Endothelial cell of umbilical vein (primary cell): ENCODE measurements around the gene PPP4C. TPM values are rescaled to one million over a fixed set of nuclear protein-coding genes. Genes with fewer than 3 reads are reported as not detected.

Experiments
- BruUV-seq: library from RNA; stranded (reverse); fragments of 400-500 nt; replicated peaks from 2 replicates; lab custom pipeline; 2021; lab: Mats Ljungman, UMichigan
- CTCF ChIA-PET: fragments of 300-600, 350-600 bp; sonication (Branson Sonifier 250); formaldehyde crosslinking; loops from one replicate; lab custom pipeline; 2021; ENCODE audit warnings: antibody characterized with exemption, inconsistent platforms; lab: Charles Lee
- POLR2A ChIA-PET: fragments of 300-600, 350-600 bp; sonication (Branson Sonifier 250); formaldehyde crosslinking; loops from one replicate; lab custom pipeline; 2021; ENCODE audit warnings: antibody characterized with exemption, inconsistent platforms; lab: Charles Lee
- DNase-seq: peaks from one replicate; pipeline ENCODE4 v3.0.0-alpha.2; 2011; ENCODE audit warnings: low read depth, low spot score
- FAIRE-seq: peaks from 2 replicates; lab custom pipeline; 2011; peaks lifted over from hg19 to GRCh38; lab: Jason Lieb, UNC
- H2AFZ ChIP-seq: 2 replicates; pipeline ENCODE4 v1.6.0; 2012; ENCODE audit warnings: low read depth, low read length, control low read depth, inconsistent platforms
- H3K27ac ChIP-seq: 2 replicates; pipeline ENCODE4 v1.5.1; 2011; ENCODE audit warnings: low read depth, mild to moderate bottlenecking, control low read depth, low read length, moderate library complexity; ENCODE audit not compliant: insufficient read depth
- H3K27me3 ChIP-seq, 2 experiments: 2 replicates each; pipeline versions ENCODE4 v1.6.0 to v1.6.1; 2011; ENCODE audit warnings: low read length in 2 of 2, mixed read lengths in 1 of 2; ENCODE audit not compliant: control insufficient read depth in 2 of 2, insufficient read depth in 2 of 2
- H3K36me3 ChIP-seq, 2 experiments: 2 replicates in 1 of 2; 3 replicates in 1 of 2; pipeline ENCODE4 v1.5.1; 2011; ENCODE audit warnings: low read length in 2 of 2, mild to moderate bottlenecking in 1 of 2, moderate library complexity in 1 of 2; ENCODE audit not compliant: control insufficient read depth in 2 of 2, insufficient read depth in 2 of 2; ENCODE audit errors: extremely low read depth in 1 of 2
- H3K4me1 ChIP-seq: 3 replicates; pipeline ENCODE4 v1.5.1; 2011; ENCODE audit warnings: mild to moderate bottlenecking, low read length; ENCODE audit not compliant: control insufficient read depth, insufficient read depth; ENCODE audit errors: extremely low read depth
- H3K4me2 ChIP-seq: 2 replicates; pipeline ENCODE4 v1.6.1; 2011; ENCODE audit warnings: low read length, control low read depth, mixed read lengths; ENCODE audit not compliant: insufficient read depth
- H3K4me3 ChIP-seq, 3 experiments: fragments of 200-600 bp in 1 of 3; sonication (generic), shearing (Covaris generic) in 1 of 3; replicated peaks in 1 of 3; 2 replicates each; pipeline ENCODE4 v1.5.1; 2011 to 2016; ENCODE audit warnings: control low read depth in 3 of 3, low read length in 3 of 3, mild to moderate bottlenecking in 2 of 3, inconsistent platforms in 1 of 3, low read depth in 1 of 3, moderate library complexity in 1 of 3; ENCODE audit not compliant: insufficient read depth in 1 of 3
- H3K79me2 ChIP-seq: 2 replicates; pipeline ENCODE4 v1.6.0; 2012; ENCODE audit warnings: low read length, inconsistent platforms; ENCODE audit not compliant: control insufficient read depth, insufficient read depth
- H3K9ac ChIP-seq: replicated peaks from 2 replicates; pipeline ENCODE3; 2011; ENCODE audit warnings: low read length, control low read depth; ENCODE audit not compliant: insufficient read depth; ENCODE audit errors: extremely low read depth
- H3K9me1 ChIP-seq: replicated peaks from 3 replicates; pipeline ENCODE4 v1.6.0; 2011; ENCODE audit warnings: mild to moderate bottlenecking, low read length; ENCODE audit not compliant: control insufficient read depth, insufficient read depth; ENCODE audit errors: extremely low read depth
- H3K9me3 ChIP-seq: replicated peaks from 2 replicates; pipeline ENCODE4 v1.5.1; 2012; ENCODE audit warnings: low read length, inconsistent platforms; ENCODE audit not compliant: control insufficient read depth, insufficient read depth
- H4K20me1 ChIP-seq: replicated peaks from 2 replicates; pipeline ENCODE3; 2011; ENCODE audit warnings: mild to moderate bottlenecking, low read length; ENCODE audit not compliant: control insufficient read depth, insufficient read depth; ENCODE audit errors: extremely low read depth
- EZH2 ChIP-seq: IDR thresholded peaks from 2 replicates; pipeline ENCODE4 v1.6.1; 2012; ENCODE audit warnings: borderline replicate concordance, low read depth, mild to moderate bottlenecking, moderate library complexity, low read length, inconsistent platforms; ENCODE audit not compliant: severe bottlenecking
- FOS ChIP-seq: IDR thresholded peaks from 2 replicates; pipeline ENCODE4 v1.6.1; 2011; ENCODE audit warnings: mild to moderate bottlenecking, low read length, moderate library complexity, borderline replicate concordance; ENCODE audit not compliant: insufficient read depth
- GATA2 ChIP-seq: IDR thresholded peaks from 2 replicates; pipeline ENCODE4 v1.7.0; 2011; ENCODE audit warnings: low read depth, mild to moderate bottlenecking, moderate library complexity, mixed read lengths, low read length; ENCODE audit not compliant: insufficient read length, insufficient read depth
- JUN ChIP-seq: IDR thresholded peaks from 2 replicates; pipeline ENCODE4 v1.6.1; 2011; ENCODE audit warnings: borderline replicate concordance, low read depth; ENCODE audit not compliant: insufficient read length, insufficient read depth
- MYC ChIP-seq: IDR thresholded peaks from one replicate; pipeline ENCODE4 v1.6.1; 2011; ENCODE audit warnings: mild to moderate bottlenecking, low read depth, low read length
- POLR2A ChIP-seq: IDR thresholded peaks from 2 replicates; pipeline ENCODE4 v1.6.1; 2012; ENCODE audit warnings: low read depth, mild to moderate bottlenecking, control low read depth, low read length
- POLR2AphosphoS5 ChIP-seq: IDR thresholded peaks from 2 replicates; pipeline ENCODE4 v1.6.1; 2012; ENCODE audit warnings: low read depth, mild to moderate bottlenecking, control low read depth, low read length, moderate library complexity; ENCODE audit not compliant: insufficient read depth
- dilution Hi-C: fragments of 300-500 bp; cut with MboI; formaldehyde crosslinking; loops from one replicate; pipeline ENCODE4 v1.15.0; 2019; ENCODE audit warnings: low sequenced_read_pairs; ENCODE audit not compliant: extremely low pct_ligation_motif_present
- intact Hi-C: fragments of 100-400 bp; cut with micrococcal nuclease; formaldehyde crosslinking; loops from one replicate; pipeline ENCODE4 v1.10.0; 2022
- polyA plus RNA-seq, 4 experiments: library from polyadenylated mRNA; depleted of rRNA in 3 of 4; stranded (reverse) in 3 of 4; unstranded in 1 of 4; fragments of >200 nt; gene quantifications; 2 replicates each; pipeline versions ENCODE4 v1.2.1 to v1.2.3, GENCODE V29; 2011 to 2012; ENCODE audit warnings: missing spikeins in 1 of 4
- total RNA-seq: library from RNA; stranded (reverse); gene quantifications from 2 replicates; pipeline ENCODE4 v1.2.3, GENCODE V29; 2021
- TF ChIP-seq, protein P1 (sequence below): IDR thresholded peaks from 2 replicates; pipeline ENCODE4 v1.6.1; 2011; ENCODE audit not compliant: insufficient read depth, insufficient read length
- TF ChIP-seq, protein P2 (sequence below), 2 donors: IDR thresholded peaks; 1 replicate in 1 of 2; 2 replicates in 1 of 2; pipeline ENCODE4 v1.5.1; 2011; ENCODE audit warnings: low read length in 2 of 2, mild to moderate bottlenecking in 2 of 2, moderate library complexity in 2 of 2, control low read depth in 1 of 2, inconsistent platforms in 1 of 2, low read depth in 1 of 2; ENCODE audit not compliant: insufficient read depth in 1 of 2; ENCODE audit errors: extremely low read depth in 1 of 2

Gene PPP4C
- total and polyA plus RNA-seq, 2 donors (not counting 3 experiments of a cell fraction or from before 2014, with no cell fraction given) = 167 to 327 TPM

DNA sequence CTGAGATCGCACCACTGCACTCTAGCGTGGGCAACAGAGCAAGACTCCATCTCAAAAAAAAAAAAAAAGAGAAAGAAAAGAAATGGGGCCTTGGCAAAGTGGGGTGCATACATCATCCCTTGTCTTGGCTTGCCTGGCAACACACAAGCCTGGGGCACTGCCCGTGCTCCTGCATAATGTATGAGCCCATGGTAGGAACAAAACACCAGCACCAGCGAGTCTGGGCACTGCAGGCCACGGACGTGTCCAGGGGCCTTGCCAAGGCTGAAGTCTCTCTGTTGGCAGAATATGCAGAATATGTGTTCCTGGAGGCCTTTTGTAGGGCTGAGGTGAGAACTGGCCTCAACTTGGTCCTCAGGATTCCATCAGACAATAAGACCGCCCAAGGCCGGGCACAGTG is 25.9 kb upstream of the PPP4C start:
- Histone ChIP-seq H3K9me3 (no peaks in the 10 kb centered on the region), H3K9me1 (no peaks in the 10 kb centered on the region), H3K79me2 (peaks cover 4% of the 10 kb centered on the region), H3K4me3 (no peak overlapping the region), H4K20me1 (no peaks in the 10 kb centered on the region), H3K27ac (no peak overlapping the region), H3K36me3 (no peaks in the 10 kb centered on the region), H3K27me3 (no peaks in the 10 kb centered on the region), H3K4me2 (no peak overlapping the region), H2AFZ (no peak overlapping the region), H3K4me1 (peaks cover 29% of the 10 kb centered on the region), H3K9ac (no peak overlapping the region)
- dilution Hi-C loops = no loop called here
- ChIA-PET POLR2A (no interaction called here), CTCF (interaction anchor here (1.1 to 3.3 kb wide), 3 partner anchors 17 to 349 kb away, joined by 4 to 15 read pairs (median 5); partner anchors contain the start of gene TBX6)
- no peak for FAIRE-seq
- BruUV-seq = no TSS peak
- TF ChIP-seq POLR2A (no peak), FOS (no peak), GATA2 (no peak), JUN (no peak), MYC (no peak), POLR2AphosphoS5 (no peak), EZH2 (no peak)
- TF ChIP-seq, protein P1, sequence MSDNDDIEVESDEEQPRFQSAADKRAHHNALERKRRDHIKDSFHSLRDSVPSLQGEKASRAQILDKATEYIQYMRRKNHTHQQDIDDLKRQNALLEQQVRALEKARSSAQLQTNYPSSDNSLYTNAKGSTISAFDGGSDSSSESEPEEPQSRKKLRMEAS = no peak
- TF ChIP-seq, protein P2, sequence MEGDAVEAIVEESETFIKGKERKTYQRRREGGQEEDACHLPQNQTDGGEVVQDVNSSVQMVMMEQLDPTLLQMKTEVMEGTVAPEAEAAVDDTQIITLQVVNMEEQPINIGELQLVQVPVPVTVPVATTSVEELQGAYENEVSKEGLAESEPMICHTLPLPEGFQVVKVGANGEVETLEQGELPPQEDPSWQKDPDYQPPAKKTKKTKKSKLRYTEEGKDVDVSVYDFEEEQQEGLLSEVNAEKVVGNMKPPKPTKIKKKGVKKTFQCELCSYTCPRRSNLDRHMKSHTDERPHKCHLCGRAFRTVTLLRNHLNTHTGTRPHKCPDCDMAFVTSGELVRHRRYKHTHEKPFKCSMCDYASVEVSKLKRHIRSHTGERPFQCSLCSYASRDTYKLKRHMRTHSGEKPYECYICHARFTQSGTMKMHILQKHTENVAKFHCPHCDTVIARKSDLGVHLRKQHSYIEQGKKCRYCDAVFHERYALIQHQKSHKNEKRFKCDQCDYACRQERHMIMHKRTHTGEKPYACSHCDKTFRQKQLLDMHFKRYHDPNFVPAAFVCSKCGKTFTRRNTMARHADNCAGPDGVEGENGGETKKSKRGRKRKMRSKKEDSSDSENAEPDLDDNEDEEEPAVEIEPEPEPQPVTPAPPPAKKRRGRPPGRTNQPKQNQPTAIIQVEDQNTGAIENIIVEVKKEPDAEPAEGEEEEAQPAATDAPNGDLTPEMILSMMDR (IDR thresholded peaks at IDR 0.05; ENCODE audit: extremely low read depth in 1 of 2, insufficient read depth in 1 of 2, low read depth in 1 of 2, low read length in 2 of 2) = no peak
- DNase-seq = no peak
- intact Hi-C loops = loop anchor here (2.0 kb wide), 2 partner anchors 15 to 43 kb away; partner anchors contain the start of gene ALDOA
